ENCODE results near the gene GCSH.

Gene GCSH

DNA sequence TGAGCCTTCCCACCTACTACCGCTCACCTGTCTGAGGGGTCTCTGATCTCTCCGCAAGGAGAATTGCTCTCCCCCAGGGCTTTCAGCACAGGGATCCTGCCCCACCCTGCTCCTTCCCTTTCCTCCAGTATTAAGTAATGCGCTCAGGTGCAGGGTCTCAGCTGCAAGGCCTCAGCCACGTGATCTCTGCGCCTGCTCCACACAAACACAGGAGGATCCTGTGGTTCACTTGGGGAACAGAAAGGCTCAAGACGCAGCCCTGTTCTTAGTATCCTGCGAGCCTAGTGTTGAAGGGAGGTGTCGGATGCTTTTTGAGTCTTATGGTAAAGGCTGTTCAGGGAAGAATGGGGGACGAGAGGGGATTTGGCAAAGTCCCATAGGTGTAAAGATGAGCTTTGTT, 41.6 kb upstream of the GCSH start:
- intact Hi-C loops (cut with DNase I; ENCODE audit: low total_unique reads): no loop called here
- H3K27ac ChIP-seq: no peak overlapping the region
- TF ChIP-seq, protein P1, sequence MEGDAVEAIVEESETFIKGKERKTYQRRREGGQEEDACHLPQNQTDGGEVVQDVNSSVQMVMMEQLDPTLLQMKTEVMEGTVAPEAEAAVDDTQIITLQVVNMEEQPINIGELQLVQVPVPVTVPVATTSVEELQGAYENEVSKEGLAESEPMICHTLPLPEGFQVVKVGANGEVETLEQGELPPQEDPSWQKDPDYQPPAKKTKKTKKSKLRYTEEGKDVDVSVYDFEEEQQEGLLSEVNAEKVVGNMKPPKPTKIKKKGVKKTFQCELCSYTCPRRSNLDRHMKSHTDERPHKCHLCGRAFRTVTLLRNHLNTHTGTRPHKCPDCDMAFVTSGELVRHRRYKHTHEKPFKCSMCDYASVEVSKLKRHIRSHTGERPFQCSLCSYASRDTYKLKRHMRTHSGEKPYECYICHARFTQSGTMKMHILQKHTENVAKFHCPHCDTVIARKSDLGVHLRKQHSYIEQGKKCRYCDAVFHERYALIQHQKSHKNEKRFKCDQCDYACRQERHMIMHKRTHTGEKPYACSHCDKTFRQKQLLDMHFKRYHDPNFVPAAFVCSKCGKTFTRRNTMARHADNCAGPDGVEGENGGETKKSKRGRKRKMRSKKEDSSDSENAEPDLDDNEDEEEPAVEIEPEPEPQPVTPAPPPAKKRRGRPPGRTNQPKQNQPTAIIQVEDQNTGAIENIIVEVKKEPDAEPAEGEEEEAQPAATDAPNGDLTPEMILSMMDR (IDR thresholded peaks at IDR 0.05): no peak
- H3K4me1 ChIP-seq: no peaks in the 10 kb centered on the region
- no peaks in the 10 kb centered on the region for H3K36me3 ChIP-seq
- no peak for DNase-seq
- H3K9me3 ChIP-seq: no peaks in the 10 kb centered on the region
- H3K4me3 ChIP-seq: no peak overlapping the region
- no peaks in the 10 kb centered on the region for H3K27me3 ChIP-seq

DNA sequence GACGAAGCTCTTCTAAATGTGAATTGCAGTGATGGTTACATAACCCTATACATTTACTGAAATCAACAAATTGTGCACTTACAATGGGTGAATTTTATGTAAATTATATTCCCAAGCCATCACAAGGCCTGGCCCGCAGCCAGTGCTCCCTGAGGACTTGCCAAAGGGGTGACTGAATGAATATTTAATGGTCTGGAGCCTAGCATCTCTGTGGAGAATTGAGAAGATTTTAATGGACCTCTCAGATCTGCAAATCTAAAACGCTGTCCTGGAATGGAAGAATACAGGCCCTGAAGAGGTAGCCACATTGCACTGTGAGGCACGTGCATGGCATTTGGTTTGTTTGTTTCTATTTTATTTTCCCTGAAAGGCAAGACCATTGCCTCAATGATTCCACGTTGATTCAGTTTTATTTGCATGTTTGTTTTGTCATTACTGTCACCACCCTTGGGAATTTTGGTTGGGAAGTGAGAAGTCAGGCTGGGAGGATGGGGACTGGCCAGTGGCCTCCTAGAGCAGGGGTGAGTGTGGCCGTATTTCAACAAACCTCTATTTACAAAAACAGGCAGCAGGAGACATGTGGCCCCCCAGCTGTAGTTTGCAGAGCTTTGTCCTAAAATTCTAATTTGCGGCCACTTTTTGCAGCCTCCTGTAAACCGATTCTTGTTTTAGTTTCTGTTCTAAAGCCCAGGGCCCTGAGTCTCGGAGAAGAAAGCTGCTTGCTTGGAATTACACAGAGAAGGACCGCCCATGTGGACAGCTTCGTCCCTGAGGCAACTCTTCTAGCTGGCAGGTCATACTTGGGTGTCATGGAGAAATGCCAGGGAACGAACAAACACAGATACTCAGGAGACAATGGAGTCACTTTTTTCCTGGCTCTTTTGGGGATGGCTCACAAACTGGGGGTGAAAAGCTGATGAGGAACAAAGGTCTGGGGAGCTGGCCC, 40.5 kb upstream of the GCSH start:
- no peaks in the 10 kb centered on the region for H3K4me1 ChIP-seq
- H3K27ac ChIP-seq: no peak overlapping the region
- DNase-seq: no peak
- TF ChIP-seq, protein P1 (IDR thresholded peaks at IDR 0.05): no peak
- H3K36me3 ChIP-seq: no peaks in the 10 kb centered on the region
- H3K27me3 ChIP-seq: no peaks in the 10 kb centered on the region
- no peak overlapping the region for H3K4me3 ChIP-seq
- intact Hi-C loops (cut with DNase I; ENCODE audit: low total_unique reads): no loop called here
- no peaks in the 10 kb centered on the region for H3K9me3 ChIP-seq

DNA sequence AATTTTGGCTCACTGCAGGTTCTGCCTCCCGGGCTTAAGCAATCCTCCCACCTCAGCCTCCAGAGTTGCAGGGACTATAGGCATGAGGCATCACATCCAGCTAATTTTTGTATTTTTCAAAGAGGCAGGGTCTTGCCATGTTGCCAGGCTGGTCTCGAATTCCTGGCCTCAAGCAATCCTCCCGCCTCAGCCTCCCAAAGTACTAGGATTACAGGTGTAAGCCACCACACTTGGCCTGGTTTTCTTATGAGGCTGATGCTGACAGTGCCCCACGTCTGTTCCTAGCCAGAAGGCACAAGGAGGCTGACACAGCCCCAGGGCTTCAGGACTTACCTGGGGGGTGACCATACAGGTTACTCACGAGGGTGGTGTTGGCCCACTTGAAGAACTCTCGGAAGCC, 33.9 kb upstream of the GCSH start:
- TF ChIP-seq, protein P1 (IDR thresholded peaks at IDR 0.05): no peak
- Histone ChIP-seq H3K9me3 (no peaks in the 10 kb centered on the region), H3K27ac (no peak overlapping the region), H3K4me3 (no peak overlapping the region), H3K4me1 (no peaks in the 10 kb centered on the region), H3K36me3 (no peaks in the 10 kb centered on the region), H3K27me3 (no peaks in the 10 kb centered on the region)
- no peak for DNase-seq
- intact Hi-C loops (cut with DNase I; ENCODE audit: low total_unique reads): no loop called here

DNA sequence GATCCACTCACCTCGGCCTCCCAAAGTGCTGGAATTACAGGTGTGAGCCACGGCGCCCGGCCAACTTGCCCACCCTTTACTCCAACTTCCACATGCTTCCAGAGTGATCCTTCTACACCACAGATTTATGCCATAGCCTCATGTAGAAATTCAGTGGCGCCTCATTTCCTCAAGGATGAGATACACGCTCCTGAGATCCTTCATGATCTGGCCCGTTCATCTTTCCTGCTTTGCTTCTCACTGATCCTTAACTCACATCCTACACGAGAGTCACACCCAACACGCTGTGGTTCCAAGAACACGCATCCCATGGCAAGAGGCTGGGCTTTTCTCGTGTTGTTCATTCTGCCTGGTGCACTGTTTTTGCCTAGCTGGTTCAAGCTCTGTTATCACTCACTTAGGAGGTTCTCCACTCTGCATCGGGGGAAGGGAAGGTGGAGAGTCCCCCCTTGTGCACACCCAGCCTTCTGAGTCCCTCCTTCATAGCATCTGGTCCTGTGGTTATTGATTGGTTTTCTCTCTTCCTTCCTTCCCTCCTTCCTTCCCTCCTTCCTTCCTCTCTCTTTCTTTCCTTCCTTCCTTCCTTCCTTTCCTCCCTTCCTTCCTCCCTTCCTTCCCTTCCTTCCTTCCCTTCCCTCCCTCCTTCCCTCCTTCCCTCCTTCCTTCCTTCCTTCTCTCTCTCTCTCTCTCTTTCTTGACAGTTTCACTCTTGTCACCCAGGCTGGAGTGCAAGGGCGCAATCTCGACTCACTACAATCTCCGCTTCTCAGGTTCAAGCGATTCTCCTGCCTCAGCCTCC, 32.7 kb upstream of the GCSH start:
- intact Hi-C loops (cut with DNase I; ENCODE audit: low total_unique reads): no loop called here
- no peaks in the 10 kb centered on the region for H3K36me3 ChIP-seq
- TF ChIP-seq, protein P1 (IDR thresholded peaks at IDR 0.05): no peak
- no peaks in the 10 kb centered on the region for H3K4me1 ChIP-seq
- H3K27ac ChIP-seq: no peak overlapping the region
- no peaks in the 10 kb centered on the region for H3K9me3 ChIP-seq
- no peaks in the 10 kb centered on the region for H3K27me3 ChIP-seq
- H3K4me3 ChIP-seq: no peak overlapping the region
- no peak for DNase-seq

DNA sequence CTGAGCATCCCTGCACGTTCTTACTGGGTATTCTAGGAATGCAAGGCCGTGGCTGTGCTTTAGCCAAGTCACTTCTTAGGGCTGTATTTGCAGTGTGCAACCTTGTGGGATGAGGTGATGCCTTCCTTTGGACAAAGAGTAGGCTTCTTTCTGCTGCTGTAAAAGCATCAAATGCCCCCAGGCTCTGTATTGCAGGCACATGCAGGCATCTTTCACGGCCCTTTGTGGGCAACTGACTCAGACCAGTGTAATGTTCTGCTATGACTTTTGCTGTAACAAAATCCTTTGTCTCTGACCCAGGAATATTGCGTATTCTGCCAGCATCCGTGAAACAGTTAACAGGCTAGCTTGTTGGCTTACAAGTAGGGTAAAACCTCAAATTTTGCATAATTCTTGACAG, 30.9 kb upstream of the GCSH start:
- Histone ChIP-seq H3K27ac (no peak overlapping the region), H3K4me3 (no peak overlapping the region), H3K9me3 (no peaks in the 10 kb centered on the region), H3K4me1 (no peaks in the 10 kb centered on the region), H3K36me3 (no peaks in the 10 kb centered on the region), H3K27me3 (no peaks in the 10 kb centered on the region)
- DNase-seq: no peak
- TF ChIP-seq, protein P1 (IDR thresholded peaks at IDR 0.05): no peak
- intact Hi-C loops (cut with DNase I; ENCODE audit: low total_unique reads): no loop called here

Data from tibial artery (tissue), 4 donors.